Neural progenitor cell (in vitro differentiated cells): ENCODE results near the gene SERPINA9. TPM values are rescaled to one million over a fixed set of nuclear protein-coding genes. Genes with fewer than 3 reads are reported as not detected.

Experiments used
- DNase-seq: peaks from one replicate; pipeline ENCODE4 v3.0.0-alpha.2; 2016; ENCODE audit warnings: low spot score
- H2AFZ ChIP-seq: fragments of 200-600 bp; sonication (generic); replicated peaks from 2 replicates; pipeline ENCODE4 v1.6.1; 2016; ENCODE audit warnings: antibody characterized with exemption
- H3F3A ChIP-seq: fragments of 200-600 bp; sonication (generic); 2 replicates; pipeline ENCODE4 v1.6.1; 2016; ENCODE audit warnings: antibody characterized with exemption, low read depth
- H3K27ac ChIP-seq: fragments of 200-600 bp; sonication (generic); 2 replicates; pipeline ENCODE4 v1.5.1; 2016; ENCODE audit warnings: mild to moderate bottlenecking
- H3K27me3 ChIP-seq: fragments of 200-600 bp; sonication (generic); 2 replicates; pipeline ENCODE4 v1.6.1; 2016; ENCODE audit warnings: mild to moderate bottlenecking, moderate library complexity
- H3K36me3 ChIP-seq: fragments of 200-600 bp; sonication (generic); 2 replicates; pipeline ENCODE4 v1.5.1; 2016
- H3K4me1 ChIP-seq: fragments of 200-600 bp; sonication (generic); 2 replicates; pipeline ENCODE4 v1.6.1; 2016; ENCODE audit warnings: mixed run types
- H3K4me2 ChIP-seq: fragments of 200-600 bp; sonication (generic); 2 replicates; pipeline ENCODE4 v1.6.1; 2016
- H3K4me3 ChIP-seq: fragments of 200-600 bp; sonication (generic); 2 replicates; pipeline ENCODE4 v1.5.1; 2016
- H3K79me2 ChIP-seq: fragments of 200-600 bp; sonication (generic); 2 replicates; pipeline ENCODE4 v1.6.1; 2016; ENCODE audit warnings: low read depth
- H3K9ac ChIP-seq: fragments of 200-600 bp; sonication (generic); 2 replicates; pipeline ENCODE4 v1.6.1; 2016
- H3K9me3 ChIP-seq: fragments of 200-600 bp; sonication (generic); 2 replicates; pipeline ENCODE4 v1.5.1; 2016; ENCODE audit warnings: low read depth
- H4K20me1 ChIP-seq: fragments of 200-600 bp; sonication (generic); 2 replicates; pipeline ENCODE4 v1.6.1; 2016; ENCODE audit warnings: low read depth
- H3K27ac Mint-ChIP-seq: 3 replicates; pipeline ENCODE4 v1.8.0; 2021; ENCODE audit warnings: mixed read lengths
- H3K27me3 Mint-ChIP-seq: 2 replicates; pipeline ENCODE4 v1.8.0; 2022; ENCODE audit warnings: low read depth, mild to moderate bottlenecking, inconsistent platforms, moderate library complexity, mixed read lengths; ENCODE audit not compliant: insufficient read depth
- H3K36me3 Mint-ChIP-seq: 3 replicates; pipeline ENCODE4 v1.8.0; 2021; ENCODE audit warnings: mixed read lengths
- H3K4me1 Mint-ChIP-seq: 3 replicates; pipeline ENCODE4 v1.8.0; 2021; ENCODE audit warnings: mixed read lengths
- H3K4me3 Mint-ChIP-seq: 3 replicates; pipeline ENCODE4 v1.8.0; 2021; ENCODE audit warnings: mild to moderate bottlenecking, moderate library complexity, mixed read lengths
- H3K9me3 Mint-ChIP-seq: 3 replicates; pipeline ENCODE4 v1.8.0; 2020; ENCODE audit warnings: mixed read lengths
- EZH2 ChIP-seq: fragments of 200-600 bp; sonication (generic); IDR thresholded peaks from 2 replicates; pipeline ENCODE4 v1.6.1; 2017; ENCODE audit warnings: antibody characterized with exemption, mild to moderate bottlenecking, moderate library complexity
- EZH2phosphoT487 ChIP-seq: fragments of 200-600 bp; sonication (generic); IDR thresholded peaks from 2 replicates; pipeline ENCODE4 v1.6.1; 2017; ENCODE audit warnings: antibody characterized with exemption
- total RNA-seq: library from RNA; depleted of rRNA; stranded (reverse); fragments of >200 nt; gene quantifications from 2 replicates; pipeline ENCODE4 v1.2.3, GENCODE V29; 2015; ENCODE audit warnings: low replicate concordance
- TF ChIP-seq, protein P1 (sequence below): fragments of 200-600 bp; sonication (generic); IDR thresholded peaks from 2 replicates; pipeline ENCODE4 v1.5.1; 2017; ENCODE audit warnings: antibody characterized with exemption, mild to moderate bottlenecking

The SERPINA9 gene
- total RNA-seq, 1 donor from 2014 or later = not detected

DNA sequence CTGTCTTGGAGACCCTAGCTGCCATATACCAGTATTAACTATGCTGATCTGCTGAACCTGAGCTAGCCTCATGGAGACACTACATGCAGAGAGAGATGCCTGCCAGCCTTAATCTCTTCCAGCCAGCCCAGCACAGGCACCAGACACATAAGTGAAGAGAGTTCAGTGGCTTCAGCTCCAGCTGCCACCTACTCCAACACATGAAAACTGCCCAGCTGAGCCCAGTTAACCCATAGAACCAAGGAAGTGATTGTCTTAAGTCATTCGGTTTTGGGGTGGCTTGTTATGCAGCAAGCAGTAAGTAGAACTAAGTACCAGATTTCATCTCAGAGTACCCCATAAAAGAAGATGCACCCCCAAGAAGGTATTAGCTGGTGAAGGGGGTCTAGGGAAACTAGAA lies 31.0 kb downstream of the SERPINA9 start:
- Histone ChIP-seq H3K4me3 (no peak overlapping the region), H3K4me1 (no peaks in the 10 kb centered on the region), H3K27me3 (no peaks in the 10 kb centered on the region), H3K9ac (no peak overlapping the region), H3K79me2 (no peaks in the 10 kb centered on the region), H3F3A (no peaks in the 10 kb centered on the region), H3K4me2 (no peak overlapping the region), H2AFZ (no peak overlapping the region), H4K20me1 (no peaks in the 10 kb centered on the region), H3K27ac (no peak overlapping the region), H3K9me3 (no peaks in the 10 kb centered on the region), H3K36me3 (no peaks in the 10 kb centered on the region)
- H3K27ac Mint-ChIP-seq = no peak overlapping the region
- H3K27me3 Mint-ChIP-seq = peaks cover 7% of the 10 kb centered on the region
- no peaks in the 10 kb centered on the region for H3K36me3 Mint-ChIP-seq
- H3K9me3 Mint-ChIP-seq = peaks cover 2% of the 10 kb centered on the region
- no peak for DNase-seq
- TF ChIP-seq, protein P1, sequence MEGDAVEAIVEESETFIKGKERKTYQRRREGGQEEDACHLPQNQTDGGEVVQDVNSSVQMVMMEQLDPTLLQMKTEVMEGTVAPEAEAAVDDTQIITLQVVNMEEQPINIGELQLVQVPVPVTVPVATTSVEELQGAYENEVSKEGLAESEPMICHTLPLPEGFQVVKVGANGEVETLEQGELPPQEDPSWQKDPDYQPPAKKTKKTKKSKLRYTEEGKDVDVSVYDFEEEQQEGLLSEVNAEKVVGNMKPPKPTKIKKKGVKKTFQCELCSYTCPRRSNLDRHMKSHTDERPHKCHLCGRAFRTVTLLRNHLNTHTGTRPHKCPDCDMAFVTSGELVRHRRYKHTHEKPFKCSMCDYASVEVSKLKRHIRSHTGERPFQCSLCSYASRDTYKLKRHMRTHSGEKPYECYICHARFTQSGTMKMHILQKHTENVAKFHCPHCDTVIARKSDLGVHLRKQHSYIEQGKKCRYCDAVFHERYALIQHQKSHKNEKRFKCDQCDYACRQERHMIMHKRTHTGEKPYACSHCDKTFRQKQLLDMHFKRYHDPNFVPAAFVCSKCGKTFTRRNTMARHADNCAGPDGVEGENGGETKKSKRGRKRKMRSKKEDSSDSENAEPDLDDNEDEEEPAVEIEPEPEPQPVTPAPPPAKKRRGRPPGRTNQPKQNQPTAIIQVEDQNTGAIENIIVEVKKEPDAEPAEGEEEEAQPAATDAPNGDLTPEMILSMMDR = no peak
- TF ChIP-seq EZH2phosphoT487 (no peak), EZH2 (no peak)
- H3K4me3 Mint-ChIP-seq = no peak overlapping the region
- no peaks in the 10 kb centered on the region for H3K4me1 Mint-ChIP-seq

DNA sequence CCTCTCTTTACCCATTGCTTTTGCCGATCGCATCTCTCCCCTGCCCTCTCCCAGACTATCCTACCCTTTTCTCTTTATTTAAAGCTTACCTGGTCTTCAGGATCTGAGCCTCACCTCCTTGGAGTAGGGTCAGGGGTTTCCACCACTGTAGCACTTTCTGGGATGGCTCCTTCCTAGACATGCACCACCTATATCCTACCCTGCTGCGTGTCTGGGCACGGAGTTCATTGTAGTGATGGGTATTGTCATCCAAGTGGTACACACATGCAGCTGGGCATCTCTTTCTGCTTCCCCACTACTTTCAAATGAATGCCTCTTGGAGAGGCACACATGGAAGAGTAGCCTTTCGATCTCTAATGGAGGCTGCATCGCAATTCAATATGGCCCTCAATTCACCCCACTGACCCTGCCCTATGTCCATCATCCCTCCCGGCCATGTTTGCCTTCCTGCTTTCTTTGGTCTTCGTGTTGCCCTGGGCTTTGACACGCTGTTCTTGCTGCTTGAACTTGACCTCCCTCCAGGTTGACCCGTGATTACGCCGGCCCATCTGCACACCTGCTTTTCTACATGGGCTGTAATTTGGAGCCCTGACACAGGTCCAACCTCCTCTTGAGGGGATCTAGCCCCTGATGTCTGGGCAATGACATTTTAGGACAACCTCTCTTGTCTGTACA lies 34.3 kb downstream of the SERPINA9 start:
- Mint-ChIP-seq H3K27ac (no peak overlapping the region), H3K27me3 (peaks cover 6% of the 10 kb centered on the region), H3K4me1 (no peaks in the 10 kb centered on the region), H3K9me3 (peaks cover 2% of the 10 kb centered on the region), H3K36me3 (no peaks in the 10 kb centered on the region), H3K4me3 (no peak overlapping the region)
- no peaks in the 10 kb centered on the region for H3K9me3 ChIP-seq
- H3F3A ChIP-seq = no peaks in the 10 kb centered on the region
- no peaks in the 10 kb centered on the region for H3K79me2 ChIP-seq
- no peaks in the 10 kb centered on the region for H3K36me3 ChIP-seq
- H3K27me3 ChIP-seq = no peaks in the 10 kb centered on the region
- no peaks in the 10 kb centered on the region for H3K4me1 ChIP-seq
- TF ChIP-seq, protein P1 = no peak
- no peak for TF ChIP-seq EZH2phosphoT487
- TF ChIP-seq EZH2 = no peak
- no peak overlapping the region for H2AFZ ChIP-seq
- DNase-seq = no peak
- H3K4me2 ChIP-seq = no peak overlapping the region
- no peaks in the 10 kb centered on the region for H4K20me1 ChIP-seq
- no peak overlapping the region for H3K4me3 ChIP-seq
- H3K27ac ChIP-seq = no peak overlapping the region
- no peak overlapping the region for H3K9ac ChIP-seq

DNA sequence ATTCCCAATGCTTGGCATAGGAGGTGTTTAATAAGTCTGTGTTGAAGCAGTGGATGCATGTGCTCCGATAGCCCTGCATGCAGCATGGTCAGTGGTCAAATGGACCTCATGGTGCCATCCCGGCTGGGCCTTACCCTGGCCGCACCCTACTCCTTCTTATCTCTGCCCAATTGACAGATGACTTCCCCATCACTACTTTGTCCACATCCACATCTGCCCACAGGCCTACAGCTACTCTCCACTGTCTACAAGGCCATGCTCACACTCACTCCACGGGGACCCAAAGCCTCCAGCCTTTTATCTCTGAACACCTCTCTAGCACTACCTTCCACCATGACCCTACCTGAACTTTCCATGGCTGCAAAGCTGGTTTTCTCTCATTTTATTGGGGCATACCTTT lies 34.9 kb downstream of the SERPINA9 start:
- Histone ChIP-seq H3K9ac (no peak overlapping the region), H2AFZ (no peak overlapping the region), H3K4me1 (no peaks in the 10 kb centered on the region), H3K4me2 (no peak overlapping the region), H3F3A (no peaks in the 10 kb centered on the region), H3K27ac (no peak overlapping the region), H3K9me3 (no peaks in the 10 kb centered on the region), H4K20me1 (no peaks in the 10 kb centered on the region), H3K79me2 (no peaks in the 10 kb centered on the region), H3K27me3 (no peaks in the 10 kb centered on the region), H3K36me3 (no peaks in the 10 kb centered on the region), H3K4me3 (no peak overlapping the region)
- Mint-ChIP-seq H3K27me3 (peaks cover 6% of the 10 kb centered on the region), H3K4me1 (no peaks in the 10 kb centered on the region), H3K4me3 (no peak overlapping the region), H3K36me3 (no peaks in the 10 kb centered on the region), H3K27ac (no peak overlapping the region), H3K9me3 (peaks cover 2% of the 10 kb centered on the region)
- DNase-seq = no peak
- TF ChIP-seq, protein P1 = no peak
- TF ChIP-seq EZH2 (no peak), EZH2phosphoT487 (no peak)
